Measurements from ENCODE around the gene ADPGK.

DNA sequence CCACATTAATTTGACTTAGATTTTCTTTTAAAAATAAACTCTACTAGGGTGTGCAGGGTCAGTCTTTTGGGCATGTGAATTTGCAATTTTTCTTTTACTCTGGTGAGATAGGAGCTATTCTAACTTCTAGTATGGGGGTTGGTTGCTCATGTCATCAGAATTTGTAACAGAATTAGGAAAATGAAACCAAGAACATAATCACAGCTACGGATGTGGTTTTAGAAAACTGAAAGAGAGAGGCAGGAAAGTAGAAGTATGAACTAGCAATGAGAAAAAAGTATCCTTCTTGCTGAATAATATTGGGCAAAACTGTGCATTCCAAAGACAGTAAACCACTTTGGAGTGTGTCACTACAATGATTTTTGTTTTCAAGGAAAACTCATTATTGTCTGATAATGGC, 43.3 kb downstream of the ADPGK start:
- TF ChIP-seq, protein P1, sequence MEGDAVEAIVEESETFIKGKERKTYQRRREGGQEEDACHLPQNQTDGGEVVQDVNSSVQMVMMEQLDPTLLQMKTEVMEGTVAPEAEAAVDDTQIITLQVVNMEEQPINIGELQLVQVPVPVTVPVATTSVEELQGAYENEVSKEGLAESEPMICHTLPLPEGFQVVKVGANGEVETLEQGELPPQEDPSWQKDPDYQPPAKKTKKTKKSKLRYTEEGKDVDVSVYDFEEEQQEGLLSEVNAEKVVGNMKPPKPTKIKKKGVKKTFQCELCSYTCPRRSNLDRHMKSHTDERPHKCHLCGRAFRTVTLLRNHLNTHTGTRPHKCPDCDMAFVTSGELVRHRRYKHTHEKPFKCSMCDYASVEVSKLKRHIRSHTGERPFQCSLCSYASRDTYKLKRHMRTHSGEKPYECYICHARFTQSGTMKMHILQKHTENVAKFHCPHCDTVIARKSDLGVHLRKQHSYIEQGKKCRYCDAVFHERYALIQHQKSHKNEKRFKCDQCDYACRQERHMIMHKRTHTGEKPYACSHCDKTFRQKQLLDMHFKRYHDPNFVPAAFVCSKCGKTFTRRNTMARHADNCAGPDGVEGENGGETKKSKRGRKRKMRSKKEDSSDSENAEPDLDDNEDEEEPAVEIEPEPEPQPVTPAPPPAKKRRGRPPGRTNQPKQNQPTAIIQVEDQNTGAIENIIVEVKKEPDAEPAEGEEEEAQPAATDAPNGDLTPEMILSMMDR (conservative IDR thresholded peaks at IDR 0.05 in 1 of 2, IDR thresholded peaks at IDR 0.05 in 1 of 2; ENCODE audit: extremely low read depth in 1 of 2, insufficient read depth in 1 of 2, low read depth in 1 of 2, low read length in 2 of 2) = no peak
- no peak for TF ChIP-seq EZH2 (IDR thresholded peaks at IDR 0.05; ENCODE audit: borderline replicate concordance, low read length)

Measured in mammary epithelial cell (primary cell).